SHP77 treated with DMSO at 0.1 percent for 48 hours (cell line): ENCODE results near the gene ACP6.
"Not testable (repeated sequence)": the region's sequence is repeated elsewhere in the genome, so short reads cannot be mapped to it uniquely, and the experiment has no call there.

Source experiments
- DNase-seq: peaks from one replicate; lab custom pipeline; 2025; lab: John Stamatoyannopoulos, UW

Gene ACP6

DNA sequence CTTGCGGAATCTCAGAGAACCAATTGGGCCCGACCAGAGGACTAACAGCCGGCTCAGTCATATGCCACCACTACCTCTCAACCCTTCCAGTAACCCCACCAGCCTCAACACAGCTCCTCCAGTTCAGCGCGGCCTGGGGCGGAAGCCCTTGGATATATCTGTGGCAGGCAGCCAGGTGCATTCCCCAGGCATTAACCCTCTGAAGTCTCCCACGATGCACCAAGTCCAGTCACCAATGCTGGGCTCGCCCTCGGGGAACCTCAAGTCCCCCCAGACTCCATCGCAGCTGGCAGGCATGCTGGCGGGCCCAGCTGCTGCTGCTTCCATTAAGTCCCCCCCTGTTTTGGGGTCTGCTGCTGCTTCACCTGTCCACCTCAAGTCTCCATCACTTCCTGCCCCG lies 49.8 kb downstream of the ACP6 start:
- no peak for DNase-seq

- no peak for DNase-seq
These were observed 50.6 kb downstream of the ACP6 start for GRCh38 chr1:147619741-147620140.

- DNase-seq, result no peak
These were observed 51.6 kb downstream of the ACP6 start for GRCh38 chr1:147618771-147619170.

DNA sequence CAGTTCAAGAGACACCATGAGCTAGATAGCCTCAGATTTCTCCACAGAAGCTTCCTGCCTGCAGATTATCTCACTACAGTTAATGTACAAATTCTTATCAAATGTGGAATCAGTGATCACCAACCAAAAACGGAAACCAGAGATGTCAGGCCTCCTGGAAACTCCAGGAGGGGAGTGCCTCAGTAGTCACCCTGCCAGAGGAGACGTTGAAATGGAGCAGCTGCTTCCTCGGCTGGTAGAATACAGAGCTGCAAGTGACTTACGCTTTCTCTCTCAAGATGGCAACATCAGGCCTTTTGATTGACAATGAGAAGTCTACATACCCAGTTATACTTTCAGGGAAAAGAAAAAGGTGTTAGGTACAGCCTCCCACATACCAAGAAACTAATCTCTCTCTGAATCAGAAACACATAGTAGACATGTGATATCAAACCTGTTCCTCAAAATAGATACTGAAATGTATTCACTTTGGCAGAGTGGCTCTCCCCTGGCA lies 52.2 kb downstream of the ACP6 start:
- DNase-seq, result no peak

GRCh38 chr1:147614966-147615365 lies 55.4 kb downstream of the ACP6 start:
- not testable (repeated sequence) for DNase-seq

- DNase-seq, result peak; percentile 61
These were observed 56.8 kb downstream of the ACP6 start for GRCh38 chr1:147613506-147613905.

DNA sequence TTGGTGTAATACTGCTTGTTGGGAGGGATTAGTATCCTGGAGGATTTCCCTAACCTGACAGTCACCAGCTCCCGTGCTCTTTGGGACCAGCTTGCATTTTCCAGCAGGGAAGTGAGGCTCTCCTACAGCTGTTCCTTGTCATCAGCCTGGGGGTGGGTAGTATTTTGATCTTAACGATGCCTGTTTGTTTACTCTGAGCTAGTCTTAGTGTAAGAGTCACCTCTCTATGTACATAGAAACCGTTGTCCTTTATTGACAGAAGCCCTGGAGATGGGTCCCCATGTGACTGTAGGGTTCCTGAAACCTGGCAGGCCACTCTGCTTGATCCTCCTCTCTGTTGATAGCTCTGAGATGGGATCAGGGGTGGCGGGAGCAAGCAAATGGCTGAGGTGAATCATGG lies 58.0 kb downstream of the ACP6 start:
- peak; percentile 96 for DNase-seq

GRCh38 chr1:147611586-147611985 lies 58.7 kb downstream of the ACP6 start:
- no peak for DNase-seq

- peak; percentile 42 for DNase-seq
These were observed 59.3 kb downstream of the ACP6 start for GRCh38 chr1:147611021-147611426.

GRCh38 chr1:147609358-147609757 lies 61.0 kb downstream of the ACP6 start:
- DNase-seq, result no peak

- no peak for DNase-seq
These were observed 61.7 kb downstream of the ACP6 start for GRCh38 chr1:147608596-147608995.

DNA sequence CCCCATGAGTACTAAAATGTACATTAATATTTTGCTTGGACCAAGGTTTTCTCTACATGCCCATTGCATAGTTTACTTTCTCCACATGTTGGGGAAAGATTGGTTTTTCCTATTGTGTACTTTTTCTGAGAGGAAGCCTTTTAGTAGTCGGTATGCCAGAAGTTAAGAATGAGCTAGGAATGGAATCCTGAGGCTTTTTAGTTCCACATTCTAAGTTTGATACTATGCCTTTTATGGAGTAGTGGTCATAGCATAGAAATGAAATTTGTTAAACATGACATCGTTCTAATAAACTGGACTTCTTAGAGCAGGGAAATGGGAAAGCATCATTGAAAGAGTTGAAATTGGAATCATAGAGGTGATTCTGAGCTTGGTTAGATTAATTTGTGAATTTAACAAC lies 64.7 kb downstream of the ACP6 start:
- DNase-seq, result no peak

GRCh38 chr1:147603986-147604385 lies 66.3 kb downstream of the ACP6 start:
- no peak for DNase-seq

DNA sequence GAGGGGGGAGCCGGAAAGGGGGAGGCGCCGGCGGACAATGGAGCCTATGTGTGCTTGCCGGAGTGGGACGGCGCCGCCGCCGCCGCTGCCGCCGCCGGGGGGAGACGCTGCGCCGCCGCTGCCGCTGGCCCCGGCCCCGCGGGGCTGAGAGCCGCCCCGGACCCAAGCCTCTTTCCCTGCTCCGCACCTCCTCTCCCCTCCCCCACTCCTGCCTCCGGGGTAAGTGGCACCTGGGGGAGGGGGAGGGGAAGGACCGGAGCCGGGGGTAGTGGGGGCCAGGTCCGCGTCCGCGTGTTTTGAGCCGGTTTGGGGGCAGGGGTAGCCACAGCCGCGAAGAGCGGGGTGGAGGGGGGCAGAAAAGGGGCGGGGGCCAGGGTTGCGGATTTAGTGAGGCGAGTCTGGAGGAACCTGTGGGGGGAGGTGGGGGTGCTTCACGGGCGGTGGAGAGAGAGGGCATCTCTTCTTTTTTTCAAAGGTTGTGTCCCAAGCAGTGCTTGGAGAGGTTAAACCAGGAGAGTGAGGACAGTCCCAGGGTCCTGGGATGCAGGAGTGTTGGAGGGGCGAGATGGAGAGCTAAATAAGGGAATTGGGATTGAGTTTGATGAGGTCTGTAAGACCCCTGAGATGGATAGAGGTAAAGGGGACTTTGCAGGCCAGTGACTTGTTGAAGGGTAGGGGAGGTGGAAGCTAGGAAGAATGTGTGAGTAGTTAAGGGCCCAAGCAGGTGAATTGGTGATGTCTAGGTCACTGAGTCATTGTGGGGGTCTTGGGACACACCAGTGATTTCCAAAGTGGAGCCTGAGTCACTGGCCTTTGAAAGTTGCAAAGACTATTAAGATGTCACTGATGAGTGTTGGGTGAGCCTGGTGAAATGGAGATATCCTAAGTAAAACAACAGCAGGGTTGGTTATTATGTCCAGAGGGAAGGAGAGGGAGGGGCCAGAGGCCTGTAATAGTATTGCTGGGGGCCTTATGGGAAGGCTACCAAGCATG lies 69.9 kb downstream of the ACP6 start:
- DNase-seq, result peak; percentile 97

GRCh38 chr1:147599362-147600118 lies 70.8 kb downstream of the ACP6 start:
- peak; percentile 97 for DNase-seq

GRCh38 chr1:147598621-147599361 lies 71.5 kb downstream of the ACP6 start:
- peak; percentile 36 for DNase-seq

GRCh38 chr1:147597010-147597409 lies 73.3 kb downstream of the ACP6 start:
- no peak for DNase-seq
